K562 (cell line): ENCODE results near the gene RPL36AL. TPM values are rescaled to one million over a fixed set of nuclear protein-coding genes. Genes with fewer than 3 reads are reported as not detected.

Experiments used
- ELK1 ChIP-seq: sonication (generic); formaldehyde crosslinking; IDR thresholded peaks from 2 replicates; pipeline ENCODE4 v1.8.1; 2022; ENCODE audit warnings: missing genetic modification reagents
- OTX1 ChIP-seq: fragments of 450-650 bp; formaldehyde crosslinking; IDR thresholded peaks from 2 replicates; pipeline ENCODE4 v1.4.0; 2022; ENCODE audit warnings: mild to moderate bottlenecking
- PHTF2 ChIP-seq: fragments of 250-450 bp; sonication (Bioruptor Pico); IDR thresholded peaks from 2 replicates; pipeline ENCODE4 v1.5.0; 2021; ENCODE audit warnings: mild to moderate bottlenecking
- PRPF4 ChIP-seq: fragments of 200-400 bp; formaldehyde crosslinking; IDR thresholded peaks from one replicate; pipeline ENCODE4 v1.6.1; 2017; ENCODE audit warnings: low read length, low read depth, mild to moderate bottlenecking; ENCODE audit not compliant: insufficient read depth, poor library complexity, severe bottlenecking
- RBFOX2 ChIP-seq: fragments of 200-400 bp; formaldehyde crosslinking; IDR thresholded peaks from 2 replicates; pipeline ENCODE4 v1.6.1; 2017; ENCODE audit warnings: low read depth, mild to moderate bottlenecking, low read length, moderate library complexity
- SAFB ChIP-seq: fragments of 200-400 bp; formaldehyde crosslinking; IDR thresholded peaks from 2 replicates; pipeline ENCODE4 v1.6.1; 2017; ENCODE audit warnings: low read depth, low read length, borderline replicate concordance
- SMAD4 ChIP-seq: fragments of 250-450 bp; sonication (Bioruptor Pico); conservative IDR thresholded peaks from 2 replicates; pipeline ENCODE4 v1.8.0; 2021; ENCODE audit warnings: inconsistent platforms, mild to moderate bottlenecking, moderate library complexity
- SP1 ChIP-seq: sonication (generic); formaldehyde crosslinking; IDR thresholded peaks from 2 replicates; pipeline ENCODE4 v1.8.1; 2022; ENCODE audit warnings: mild to moderate bottlenecking, missing genetic modification reagents
- USF1 ChIP-seq: sonication (generic); formaldehyde crosslinking; IDR thresholded peaks from 2 replicates; pipeline ENCODE4 v1.9.0; 2022; ENCODE audit warnings: mild to moderate bottlenecking, missing genetic modification reagents
- ZBTB33 ChIP-seq: sonication (generic); formaldehyde crosslinking; IDR thresholded peaks from 2 replicates; pipeline ENCODE4 v1.8.1; 2023; ENCODE audit warnings: mild to moderate bottlenecking, missing genetic modification reagents
- ZNF511 ChIP-seq: sonication (generic); formaldehyde crosslinking; IDR thresholded peaks from 2 replicates; pipeline ENCODE4 v1.8.0; 2022; ENCODE audit warnings: mild to moderate bottlenecking, missing genetic modification reagents
- ZNF778 ChIP-seq: fragments of 450-650 bp; formaldehyde crosslinking; IDR thresholded peaks from 2 replicates; pipeline ENCODE4 v1.4.0; 2020; ENCODE audit warnings: mild to moderate bottlenecking, moderate library complexity
- polyA plus RNA-seq, 8 experiments: library from polyadenylated mRNA; depleted of rRNA in 4 of 8; stranded (reverse) in 5 of 8; unstranded in 3 of 8; fragments of >200 nt; fragmentation: Nextera tagmentation in 2 of 8; fragmentation: Illumina TruSeq in 1 of 8; extraction: Ambion mirVana in 2 of 8; extraction: Trizol in 1 of 8; gene quantifications; 2 replicates each; pipeline versions ENCODE4 v1.2.1 to v1.2.3, GENCODE V29; 2011 to 2014; ENCODE audit warnings: inconsistent platforms in 1 of 8, missing spikeins in 1 of 8
- total RNA-seq, 7 experiments: library from RNA; depleted of rRNA in 6 of 7; stranded (reverse); fragments of >200 nt in 6 of 7; fragmentation: Illumina TruSeq in 2 of 7; extraction: Trizol in 2 of 7; gene quantifications; 2 replicates each; pipeline versions ENCODE4 v1.2.1 to v1.2.3, GENCODE V29; 2011 to 2021; ENCODE audit warnings: low replicate concordance in 1 of 7
- TF ChIP-seq, protein P1 (sequence below): fragments of 250-450 bp; sonication (Bioruptor Pico); IDR thresholded peaks from 2 replicates; pipeline ENCODE4 v1.4.0; 2020; ENCODE audit warnings: mild to moderate bottlenecking
- TF ChIP-seq, protein P2 (sequence below): IDR thresholded peaks from 2 replicates; pipeline ENCODE4 v1.6.1; 2014; ENCODE audit warnings: antibody characterized with exemption
- TF ChIP-seq, protein P3 (sequence below), 2 experiments: fragments of 200-800 bp in 1 of 2; sonication (Bioruptor generic) in 1 of 2; sonication (generic) in 1 of 2; formaldehyde crosslinking in 1 of 2; IDR thresholded peaks in 1 of 2; conservative IDR thresholded peaks in 1 of 2; 2 replicates each; pipeline versions ENCODE4 v1.5.0 to v1.6.1; 2016 to 2020; ENCODE audit warnings: missing compliant biosample characterization in 1 of 2, missing genetic modification characterization in 1 of 2, missing genetic modification reagents in 1 of 2

RPL36AL gene
- total and polyA plus RNA-seq, 9 of the 15 experiments (the other 6 are each of a cell fraction or from before 2014, with no cell fraction given) = 146 to 674 (median 360) TPM

DNA sequence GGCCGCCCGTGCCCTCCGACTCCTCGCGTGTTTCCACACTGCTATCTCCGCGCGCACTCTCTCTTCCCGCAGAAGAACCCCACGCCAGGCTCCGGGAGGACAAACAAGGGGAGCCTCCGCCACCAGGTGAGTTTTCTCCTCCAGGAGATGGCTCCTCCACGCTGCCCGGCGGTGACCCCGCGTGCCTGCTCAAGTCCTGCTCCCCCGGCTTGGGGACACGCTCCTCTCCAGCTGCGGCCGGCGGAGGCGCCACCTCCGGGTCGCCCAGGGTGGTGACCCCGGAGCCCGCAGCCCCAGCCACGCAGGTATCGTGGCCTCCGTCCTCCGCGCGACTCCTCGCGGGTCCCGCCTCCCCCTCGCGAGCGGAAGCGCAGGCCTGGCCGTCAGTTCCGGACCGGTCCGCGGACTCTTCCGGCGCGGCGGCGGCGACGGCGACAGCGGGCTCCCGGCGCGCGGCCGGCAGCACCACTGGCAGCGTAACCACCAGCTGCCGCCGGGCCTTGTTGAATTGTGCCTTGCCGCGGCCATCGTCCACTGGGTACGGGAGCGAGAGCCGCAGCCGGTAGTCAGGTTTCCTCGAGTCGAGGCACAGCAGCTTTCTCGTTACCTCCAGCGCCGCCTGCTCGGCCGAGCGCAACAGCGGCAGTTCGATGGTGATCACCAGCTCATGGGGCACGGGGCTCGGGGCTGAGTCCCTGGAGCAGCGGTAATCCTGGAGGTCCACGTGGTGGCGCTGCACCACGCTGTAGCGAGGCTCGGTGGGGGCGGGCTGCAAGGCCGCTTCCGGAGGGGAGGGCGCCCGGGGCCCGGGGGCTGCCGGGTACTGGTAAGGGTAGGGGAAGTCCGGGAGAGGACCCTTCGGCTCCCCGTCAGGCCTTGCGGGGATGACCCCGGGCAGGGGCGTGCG, 13.5 kb upstream of the RPL36AL start (continued):
- TF ChIP-seq, protein P1, sequence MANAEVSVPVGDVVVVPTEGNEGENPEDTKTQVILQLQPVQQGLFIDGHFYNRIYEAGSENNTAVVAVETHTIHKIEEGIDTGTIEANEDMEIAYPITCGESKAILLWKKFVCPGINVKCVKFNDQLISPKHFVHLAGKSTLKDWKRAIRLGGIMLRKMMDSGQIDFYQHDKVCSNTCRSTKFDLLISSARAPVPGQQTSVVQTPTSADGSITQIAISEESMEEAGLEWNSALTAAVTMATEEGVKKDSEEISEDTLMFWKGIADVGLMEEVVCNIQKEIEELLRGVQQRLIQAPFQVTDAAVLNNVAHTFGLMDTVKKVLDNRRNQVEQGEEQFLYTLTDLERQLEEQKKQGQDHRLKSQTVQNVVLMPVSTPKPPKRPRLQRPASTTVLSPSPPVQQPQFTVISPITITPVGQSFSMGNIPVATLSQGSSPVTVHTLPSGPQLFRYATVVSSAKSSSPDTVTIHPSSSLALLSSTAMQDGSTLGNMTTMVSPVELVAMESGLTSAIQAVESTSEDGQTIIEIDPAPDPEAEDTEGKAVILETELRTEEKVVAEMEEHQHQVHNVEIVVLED = peak; percentile 38; the same call in 1 of the 2 replicates
- TF ChIP-seq RBFOX2 (peak; percentile 96), SMAD4 (CRISPR knock-in tag) (peak; percentile 49; the same call in 1 of the 2 replicates), ZNF511 (CRISPR knock-in tag) (0 out of 2 replicates have a peak, but pooled peaks have one; percentile 83), ZNF778 (CRISPR knock-in tag) (no peak), OTX1 (CRISPR knock-in tag) (no peak), PHTF2 (CRISPR knock-in tag) (no peak), SAFB (peak; percentile 90), USF1 (CRISPR knock-in tag) (peak; percentile 51; the same call in 1 of the 2 replicates), ELK1 (0 out of 2 replicates have a peak, but pooled peaks have one; percentile 48), SP1 (peak; percentile 70), ZBTB33 (CRISPR knock-in tag) (peak; percentile 52; the same call in 1 of the 2 replicates), PRPF4 (peak; percentile 41)
- TF ChIP-seq, protein P2, sequence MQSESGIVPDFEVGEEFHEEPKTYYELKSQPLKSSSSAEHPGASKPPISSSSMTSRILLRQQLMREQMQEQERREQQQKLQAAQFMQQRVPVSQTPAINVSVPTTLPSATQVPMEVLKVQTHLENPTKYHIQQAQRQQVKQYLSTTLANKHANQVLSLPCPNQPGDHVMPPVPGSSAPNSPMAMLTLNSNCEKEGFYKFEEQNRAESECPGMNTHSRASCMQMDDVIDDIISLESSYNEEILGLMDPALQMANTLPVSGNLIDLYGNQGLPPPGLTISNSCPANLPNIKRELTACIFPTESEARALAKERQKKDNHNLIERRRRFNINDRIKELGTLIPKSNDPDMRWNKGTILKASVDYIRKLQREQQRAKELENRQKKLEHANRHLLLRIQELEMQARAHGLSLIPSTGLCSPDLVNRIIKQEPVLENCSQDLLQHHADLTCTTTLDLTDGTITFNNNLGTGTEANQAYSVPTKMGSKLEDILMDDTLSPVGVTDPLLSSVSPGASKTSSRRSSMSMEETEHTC = peak; percentile 20; the same call in 1 of the 2 replicates
- TF ChIP-seq, protein P3, sequence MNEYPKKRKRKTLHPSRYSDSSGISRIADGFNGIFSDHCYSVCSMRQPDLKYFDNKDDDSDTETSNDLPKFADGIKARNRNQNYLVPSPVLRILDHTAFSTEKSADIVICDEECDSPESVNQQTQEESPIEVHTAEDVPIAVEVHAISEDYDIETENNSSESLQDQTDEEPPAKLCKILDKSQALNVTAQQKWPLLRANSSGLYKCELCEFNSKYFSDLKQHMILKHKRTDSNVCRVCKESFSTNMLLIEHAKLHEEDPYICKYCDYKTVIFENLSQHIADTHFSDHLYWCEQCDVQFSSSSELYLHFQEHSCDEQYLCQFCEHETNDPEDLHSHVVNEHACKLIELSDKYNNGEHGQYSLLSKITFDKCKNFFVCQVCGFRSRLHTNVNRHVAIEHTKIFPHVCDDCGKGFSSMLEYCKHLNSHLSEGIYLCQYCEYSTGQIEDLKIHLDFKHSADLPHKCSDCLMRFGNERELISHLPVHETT (CRISPR knock-in tag; conservative IDR thresholded peaks at IDR 0.05 in 1 of 2, IDR thresholded peaks at IDR 0.05 in 1 of 2) = peak in 1 of 2 experiments; percentile 93; a peak in 2 of 4 replicates
